ENCODE data around the gene MASP1.

- TF ChIP-seq CTCF (conservative IDR thresholded peaks at IDR 0.05 in 1 of 2, IDR thresholded peaks at IDR 0.05 in 1 of 2; ENCODE audit: extremely low read depth in 1 of 2, insufficient read depth in 1 of 2, low read depth in 1 of 2, low read length in 2 of 2), result no peak
- no peak for TF ChIP-seq EZH2 (IDR thresholded peaks at IDR 0.05; ENCODE audit: borderline replicate concordance, low read length)
These were observed 2.2 kb upstream of the MASP1 start for GRCh38 chr3:187293516-187294430.

Data from mammary epithelial cell (primary cell).